Bronchial epithelial cell (primary cell): ENCODE measurements around the gene RFC4. TPM values are rescaled to one million over a fixed set of nuclear protein-coding genes. Genes with fewer than 3 reads are reported as not detected.
"Not testable (repeated sequence)": the region's sequence is repeated elsewhere in the genome, so short reads cannot be mapped to it uniquely, and the experiment has no call there.

Source experiments
- DNase-seq: peaks from one replicate; pipeline ENCODE4 v3.0.0-alpha.2; 2010; ENCODE audit warnings: low read depth
- FAIRE-seq: peaks from 2 replicates; lab custom pipeline; 2011; peaks lifted over from hg19 to GRCh38; lab: Jason Lieb, UNC
- H3K27me3 ChIP-seq: 2 replicates; pipeline ENCODE4 v1.5.1; 2011; ENCODE audit warnings: low read length; ENCODE audit not compliant: control insufficient read depth, insufficient read depth
- H3K36me3 ChIP-seq: 2 replicates; pipeline ENCODE4 v1.5.1; 2011; ENCODE audit warnings: low read length; ENCODE audit not compliant: control insufficient read depth, insufficient read depth
- H3K4me3 ChIP-seq: 2 replicates; pipeline ENCODE4 v1.5.1; 2011; ENCODE audit warnings: mild to moderate bottlenecking, low read depth, low read length, control low read depth
- CTCF ChIP-seq: IDR thresholded peaks from 2 replicates; pipeline ENCODE4 v1.5.1; 2011; ENCODE audit warnings: mild to moderate bottlenecking, moderate library complexity, low read length, control low read depth, inconsistent platforms; ENCODE audit not compliant: insufficient read depth, severe bottlenecking
- total RNA-seq: library from RNA; depleted of rRNA; stranded (reverse); fragments of >200 nt; gene quantifications from 2 replicates; pipeline ENCODE4 v1.2.1, GENCODE V29; 2014

The RFC4 gene
- total RNA-seq, 1 donor from 2014 or later: 26.1 TPM

- H3K36me3 ChIP-seq: no peaks in the 10 kb centered on the region
- TF ChIP-seq CTCF: no peak
- FAIRE-seq (no peak), DNase-seq (no peak)
- no peaks in the 10 kb centered on the region for H3K27me3 ChIP-seq
- H3K4me3 ChIP-seq: no peak overlapping the region
Measured at GRCh38 chr3:186810336-186810996, 4.2 kb upstream of the RFC4 start.

GRCh38 chr3:186807231-186807630 lies 949 bp upstream of the RFC4 start:
- no peak for TF ChIP-seq CTCF
- Histone ChIP-seq H3K36me3 (no peaks in the 10 kb centered on the region), H3K27me3 (no peaks in the 10 kb centered on the region), H3K4me3 (peak overlapping the region; percentile 91)
- no peak for DNase-seq
- FAIRE-seq: no peak

GRCh38 chr3:186803447-186803846 lies 2.8 kb downstream of the RFC4 start:
- H3K4me3 ChIP-seq, H3K27me3 ChIP-seq, H3K36me3 ChIP-seq, DNase-seq, FAIRE-seq: not testable (repeated sequence)

GRCh38 chr3:186802701-186803100 lies 3.6 kb downstream of the RFC4 start:
- peaks cover 2% of the 10 kb centered on the region for H3K36me3 ChIP-seq
- TF ChIP-seq CTCF: no peak
- FAIRE-seq (no peak), DNase-seq (no peak)
- H3K4me3 ChIP-seq: no peak overlapping the region
- H3K27me3 ChIP-seq: no peaks in the 10 kb centered on the region

GRCh38 chr3:186800285-186800684 lies 6.0 kb downstream of the RFC4 start:
- DNase-seq (no peak), FAIRE-seq (no peak)
- TF ChIP-seq CTCF: no peak
- no peak overlapping the region for H3K4me3 ChIP-seq
- no peaks in the 10 kb centered on the region for H3K27me3 ChIP-seq
- peaks cover 4% of the 10 kb centered on the region for H3K36me3 ChIP-seq

- Histone ChIP-seq H3K27me3 (no peaks in the 10 kb centered on the region), H3K36me3 (peaks cover 4% of the 10 kb centered on the region), H3K4me3 (no peak overlapping the region)
- no peak for FAIRE-seq
- DNase-seq: no peak
- TF ChIP-seq CTCF: no peak
Measured at GRCh38 chr3:186798239-186798874, 7.9 kb downstream of the RFC4 start.
